Measurements from ENCODE around the gene FCRL4.

GRCh38 chr1:157639800-157640199 lies 41.9 kb upstream of the FCRL4 start:
- TF ChIP-seq POLR2A (IDR thresholded peaks at IDR 0.05; ENCODE audit: low read depth, low read length), result no peak
- TF ChIP-seq CTCF (conservative IDR thresholded peaks at IDR 0.05; ENCODE audit: low read depth, low read length), result no peak
- TF ChIP-seq RAD21 (IDR thresholded peaks at IDR 0.05; ENCODE audit: low read length), result no peak
- no peak for TF ChIP-seq RFX5 (IDR thresholded peaks at IDR 0.05; ENCODE audit: low read depth, low read length)
- TF ChIP-seq BHLHE40 (IDR thresholded peaks at IDR 0.05; ENCODE audit: low read depth, low read length), result no peak
- no peak for TF ChIP-seq SMC3 (IDR thresholded peaks at IDR 0.05; ENCODE audit: low read depth, low read length)
- TF ChIP-seq MAFK (IDR thresholded peaks at IDR 0.05; ENCODE audit: low read depth, low read length), result no peak
- no peak for TF ChIP-seq CEBPB (IDR thresholded peaks at IDR 0.05; ENCODE audit: low read depth, low read length)
- no peak for TF ChIP-seq MXI1 (IDR thresholded peaks at IDR 0.05; ENCODE audit: borderline replicate concordance, low read depth, low read length)
- TF ChIP-seq MAZ (IDR thresholded peaks at IDR 0.05; ENCODE audit: borderline replicate concordance, low read depth, low read length), result no peak
- no peak for TF ChIP-seq USF2 (IDR thresholded peaks at IDR 0.05; ENCODE audit: low read depth, low read length)

Measured in IMR-90 (cell line).